ENCODE measurements around the gene POC1B.

POC1B gene

DNA sequence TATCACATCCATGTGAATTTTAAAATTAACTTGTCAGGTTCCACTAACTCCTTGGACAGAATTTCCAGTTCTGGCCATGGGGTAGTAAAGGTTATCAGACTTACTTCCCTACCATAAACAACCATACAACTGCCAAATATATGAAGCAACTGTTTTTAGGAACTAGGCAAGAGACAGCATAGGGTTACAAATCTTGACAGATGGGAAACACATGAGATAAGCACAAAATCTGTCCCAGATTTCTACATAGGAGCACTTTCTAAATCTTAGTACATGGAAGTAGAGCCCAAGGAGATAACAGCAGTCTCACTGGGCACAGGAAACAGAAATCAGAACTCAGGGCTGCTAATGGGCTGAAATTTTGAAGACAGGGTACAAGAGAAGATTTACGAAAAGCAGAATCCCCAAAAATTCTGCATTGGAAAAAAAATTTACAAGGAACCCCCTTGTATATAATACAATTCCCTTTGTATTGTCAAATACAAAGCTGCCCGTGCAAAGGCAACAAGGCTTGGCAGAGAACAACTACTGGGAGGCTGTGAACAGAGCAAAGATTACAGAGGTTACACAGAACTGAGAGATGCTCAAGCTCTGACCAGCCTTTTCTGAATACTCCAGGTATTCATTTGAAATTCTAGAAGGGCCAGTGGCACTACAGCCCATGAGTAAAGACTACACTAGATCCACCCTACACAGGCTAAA lies 44.5 kb downstream of the POC1B start:
- no peaks in the 10 kb centered on the region for H3K4me1 ChIP-seq
- no peaks in the 10 kb centered on the region for H3K79me2 ChIP-seq
- TF ChIP-seq CTCF (IDR thresholded peaks at IDR 0.05), result no peak
- H3K4me2 ChIP-seq (ENCODE audit: low read length), result no peak overlapping the region
- H3K9me3 ChIP-seq (ENCODE audit: control insufficient read depth, low read length), result no peaks in the 10 kb centered on the region
- H3K27ac ChIP-seq, result no peak overlapping the region
- no peak overlapping the region for H2AFZ ChIP-seq
- no peaks in the 10 kb centered on the region for H3K27me3 ChIP-seq (ENCODE audit: control insufficient read depth, insufficient read depth, low read length)
- H3K9ac ChIP-seq, result no peak overlapping the region
- no peaks in the 10 kb centered on the region for H3K36me3 ChIP-seq (ENCODE audit: control insufficient read depth, insufficient read depth, low read length)
- no peak overlapping the region for H3K4me3 ChIP-seq (ENCODE audit: low read depth, low read length)

DNA sequence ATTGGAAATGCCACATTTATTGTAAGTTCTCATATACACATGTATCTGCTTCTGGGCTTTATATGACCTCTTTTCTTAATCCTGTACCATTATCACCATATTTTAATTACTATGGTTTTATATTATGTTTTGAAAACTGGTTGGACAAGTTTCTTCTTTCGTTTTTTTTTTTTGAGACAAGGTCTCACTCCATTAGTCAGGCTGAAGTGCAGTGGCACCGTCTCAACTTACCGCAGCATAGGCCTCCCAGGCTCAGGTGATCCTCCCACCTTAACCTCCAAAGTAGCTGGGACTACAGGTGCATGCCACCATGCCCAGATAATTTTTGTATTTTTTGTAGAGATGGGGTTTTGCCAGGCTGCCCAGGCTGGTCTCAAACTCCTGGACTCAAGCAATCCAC lies 45.9 kb downstream of the POC1B start:
- H3K4me1 ChIP-seq, result no peaks in the 10 kb centered on the region
- H3K79me2 ChIP-seq, result no peaks in the 10 kb centered on the region
- no peak overlapping the region for H3K4me3 ChIP-seq (ENCODE audit: low read depth, low read length)
- no peak for TF ChIP-seq CTCF (IDR thresholded peaks at IDR 0.05)
- no peaks in the 10 kb centered on the region for H3K9me3 ChIP-seq (ENCODE audit: control insufficient read depth, low read length)
- no peak overlapping the region for H3K27ac ChIP-seq
- no peak overlapping the region for H2AFZ ChIP-seq
- no peak overlapping the region for H3K9ac ChIP-seq
- H3K27me3 ChIP-seq (ENCODE audit: control insufficient read depth, insufficient read depth, low read length), result no peaks in the 10 kb centered on the region
- no peaks in the 10 kb centered on the region for H3K36me3 ChIP-seq (ENCODE audit: control insufficient read depth, insufficient read depth, low read length)
- H3K4me2 ChIP-seq (ENCODE audit: low read length), result no peak overlapping the region

DNA sequence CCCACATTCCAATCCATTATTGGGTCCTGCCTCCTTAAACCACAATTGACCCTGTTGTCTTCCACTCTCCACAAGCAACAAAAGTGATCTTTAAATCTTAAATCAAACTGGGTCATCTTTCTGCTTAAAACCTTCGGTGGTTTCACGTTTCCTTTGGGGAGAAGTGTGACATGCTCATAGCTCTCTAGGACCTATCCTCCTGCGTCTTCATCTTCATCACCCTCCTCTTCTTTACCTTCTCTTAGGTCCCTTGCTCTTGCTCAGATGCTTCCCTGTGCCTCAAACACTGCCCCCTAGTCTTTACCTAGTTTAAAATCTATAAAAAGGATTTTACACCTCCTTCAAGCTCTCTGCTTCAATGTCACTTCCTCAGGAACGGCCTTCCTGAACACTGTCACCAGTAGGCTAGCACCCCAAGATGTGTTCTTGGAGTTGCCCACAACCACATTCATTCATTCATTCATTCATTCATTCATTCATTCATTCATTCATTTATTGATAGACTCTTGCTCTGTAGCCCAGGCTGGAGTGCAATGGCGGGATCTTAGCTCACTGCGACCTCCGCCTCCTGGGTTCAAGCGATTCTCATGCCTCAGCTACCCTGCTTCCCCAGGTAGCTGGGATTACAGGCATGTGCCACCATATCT lies 48.1 kb downstream of the POC1B start:
- Histone ChIP-seq H3K79me2 (no peaks in the 10 kb centered on the region), H3K4me3 (ENCODE audit: low read depth, low read length) (no peak overlapping the region), H3K27ac (no peak overlapping the region), H2AFZ (no peak overlapping the region), H3K9me3 (ENCODE audit: control insufficient read depth, low read length) (no peaks in the 10 kb centered on the region), H3K4me1 (no peaks in the 10 kb centered on the region), H3K36me3 (ENCODE audit: control insufficient read depth, insufficient read depth, low read length) (no peaks in the 10 kb centered on the region), H3K27me3 (ENCODE audit: control insufficient read depth, insufficient read depth, low read length) (no peaks in the 10 kb centered on the region), H3K9ac (no peak overlapping the region), H3K4me2 (ENCODE audit: low read length) (no peak overlapping the region)
- TF ChIP-seq CTCF (IDR thresholded peaks at IDR 0.05), result no peak

- Histone ChIP-seq H3K27ac (no peak overlapping the region), H2AFZ (no peak overlapping the region)
- no peak for TF ChIP-seq CTCF (IDR thresholded peaks at IDR 0.05)
Measured at GRCh38 chr12:89476904-89477595, 48.8 kb downstream of the POC1B start.

More at GRCh38 chr12:89476904-89477595, 48.8 kb downstream of the POC1B start:
- Histone ChIP-seq H3K9ac (no peak overlapping the region), H3K79me2 (no peaks in the 10 kb centered on the region), H3K4me1 (no peaks in the 10 kb centered on the region), H3K36me3 (ENCODE audit: control insufficient read depth, insufficient read depth, low read length) (no peaks in the 10 kb centered on the region), H3K27me3 (ENCODE audit: control insufficient read depth, insufficient read depth, low read length) (no peaks in the 10 kb centered on the region), H3K9me3 (ENCODE audit: control insufficient read depth, low read length) (no peaks in the 10 kb centered on the region), H3K4me2 (ENCODE audit: low read length) (no peak overlapping the region), H3K4me3 (ENCODE audit: low read depth, low read length) (no peak overlapping the region)
